GF-D8 (cell line): ENCODE measurements around the gene HMGB2.
A peak's percentile ranks its signal among the peaks of the same experiment; 100 is the strongest.

Source experiments
- DNase-seq: peaks from one replicate; lab custom pipeline; 2025; lab: John Stamatoyannopoulos, UW

The HMGB2 gene

DNA sequence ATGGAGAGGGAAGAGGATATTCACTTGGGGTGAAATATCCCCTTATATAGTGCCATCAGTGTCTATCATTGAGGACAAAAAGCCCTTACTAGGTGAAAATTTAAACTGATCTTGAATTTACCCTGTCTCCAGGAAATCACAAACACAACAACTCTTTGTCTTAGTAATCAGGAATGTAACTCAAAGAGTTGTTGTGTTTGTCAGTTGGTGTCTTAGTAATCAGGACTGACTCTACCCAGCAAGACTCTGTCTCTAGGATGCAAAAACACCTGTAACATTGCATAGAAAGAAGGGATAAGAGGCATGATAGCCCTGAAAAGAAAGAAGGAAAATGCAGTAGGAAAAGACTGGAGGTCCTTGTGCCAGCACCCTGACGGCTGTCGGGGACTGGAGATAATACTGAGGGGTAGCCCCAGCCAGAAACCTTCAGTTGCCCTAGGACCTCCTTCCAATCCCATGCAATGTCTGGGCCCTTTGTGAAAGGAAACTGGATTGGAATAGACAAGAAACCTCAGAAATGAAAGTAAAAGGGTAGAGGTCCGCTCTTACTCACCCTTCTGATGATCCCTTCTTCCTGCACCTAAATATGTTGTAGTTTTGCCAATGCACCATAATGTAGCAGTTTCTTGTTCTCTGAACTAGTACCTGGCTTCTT is 45.3 kb downstream of the HMGB2 start:
- DNase-seq = no peak

- DNase-seq = peak; percentile 70
These were observed 45.9 kb downstream of the HMGB2 start for GRCh38 chr4:173288296-173288695.

GRCh38 chr4:173287486-173287885 is 46.7 kb downstream of the HMGB2 start:
- no peak for DNase-seq

DNA sequence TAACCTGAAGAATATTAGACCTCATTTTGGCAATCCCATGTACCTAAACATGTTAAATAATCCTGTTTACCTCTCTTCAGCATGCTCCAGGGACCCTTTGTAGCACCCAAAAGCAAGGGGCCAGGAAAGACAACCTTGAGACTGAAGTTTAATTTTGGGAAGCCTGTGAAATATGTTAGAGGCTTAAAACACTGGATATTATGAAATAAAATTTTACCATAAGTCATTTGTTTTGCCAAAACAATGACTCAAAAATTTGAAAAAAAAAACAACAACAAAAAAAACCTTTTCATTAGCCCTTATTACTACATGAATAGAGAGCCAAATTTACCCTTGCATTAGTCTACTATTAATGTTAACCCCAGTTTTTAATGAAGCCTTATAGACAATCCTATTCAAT is 49.7 kb downstream of the HMGB2 start:
- no peak for DNase-seq

- no peak for DNase-seq
These were observed 51.5 kb downstream of the HMGB2 start for GRCh38 chr4:173282626-173283025.

DNA sequence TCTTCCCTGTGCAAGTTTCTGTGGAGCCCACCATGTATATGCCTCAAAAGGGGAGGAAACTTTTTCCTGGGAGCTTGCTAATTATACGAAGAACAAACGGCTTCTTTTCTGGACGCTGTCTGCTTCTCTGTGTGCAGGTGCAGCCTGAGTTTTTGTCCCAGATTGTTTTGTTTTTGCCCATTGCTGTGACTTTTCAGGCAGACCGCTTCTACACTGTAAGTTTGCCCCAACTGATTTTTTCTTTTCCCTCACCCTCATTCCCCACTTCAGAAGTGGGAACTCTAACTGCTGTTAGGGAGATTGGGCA is 51.9 kb downstream of the HMGB2 start:
- no peak for DNase-seq

DNA sequence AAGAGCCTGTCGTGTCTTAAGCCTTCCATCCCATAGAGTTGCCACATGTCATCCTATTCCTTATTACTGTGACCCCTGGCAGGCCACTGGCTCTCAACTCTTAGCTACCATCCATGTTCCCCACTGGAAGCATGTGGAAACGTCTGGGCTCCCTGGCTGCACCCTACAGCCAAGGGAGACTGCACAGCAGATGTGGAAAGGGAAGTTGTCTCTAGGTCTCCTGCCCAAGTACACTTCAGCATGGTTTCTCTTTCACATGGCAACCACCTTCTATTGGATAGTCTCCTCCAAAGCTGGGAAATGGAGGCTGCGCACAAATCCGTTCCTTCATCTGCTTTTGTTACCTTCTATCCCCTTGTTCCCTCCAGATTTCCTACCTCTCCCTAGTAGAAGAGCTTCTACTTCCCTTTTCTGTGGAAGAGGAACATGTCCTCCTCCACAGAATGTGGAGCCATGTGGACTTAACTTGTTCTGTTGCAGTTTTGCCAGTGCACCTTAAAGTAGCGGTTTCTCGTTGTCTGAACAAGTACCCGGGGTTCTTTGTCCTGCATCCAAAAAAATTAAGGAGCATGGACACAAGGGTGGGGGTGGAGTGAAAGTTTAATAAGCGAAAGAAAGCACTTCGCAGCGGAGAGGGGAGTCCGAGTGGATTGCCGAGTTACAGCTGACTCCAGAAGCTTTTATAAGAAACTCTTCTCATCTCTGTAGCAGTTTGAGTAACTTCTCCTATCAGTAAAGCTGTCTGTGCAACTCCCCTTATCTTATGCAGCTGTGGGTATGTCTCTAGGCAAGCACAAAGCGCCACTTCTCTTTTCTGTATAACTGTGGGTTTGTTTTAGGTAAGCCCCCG is 52.5 kb downstream of the HMGB2 start:
- peak; percentile 96 for DNase-seq
